HepG2 (cell line): ENCODE data around the gene CHAF1A. TPM values are rescaled to one million over a fixed set of nuclear protein-coding genes. Genes with fewer than 3 reads are reported as not detected.

Source experiments
- ASH2L ChIP-seq: fragments of 300-600, 200-600 bp; sonication (generic); IDR thresholded peaks from 2 replicates; pipeline ENCODE4 v1.7.0; 2017; ENCODE audit warnings: low read depth, mild to moderate bottlenecking, moderate library complexity, mixed read lengths, low read length; ENCODE audit not compliant: insufficient read length
- FOSL1 ChIP-seq: sonication (generic); formaldehyde crosslinking; IDR thresholded peaks from 2 replicates; pipeline ENCODE4 v1.9.0; 2021; ENCODE audit warnings: missing genetic modification reagents, borderline replicate concordance
- FOXJ3 ChIP-seq: sonication (generic); formaldehyde crosslinking; IDR thresholded peaks from 2 replicates; pipeline ENCODE4 v1.4.0; 2020; ENCODE audit warnings: missing genetic modification reagents, mild to moderate bottlenecking, borderline replicate concordance
- HNF4G ChIP-seq, 2 experiments: sonication (generic) in 1 of 2; formaldehyde crosslinking in 1 of 2; IDR thresholded peaks; 2 replicates each; pipeline versions ENCODE4 v1.4.0 to v1.6.1; 2011 to 2020; ENCODE audit warnings: borderline replicate concordance in 2 of 2, low read depth in 2 of 2, mild to moderate bottlenecking in 2 of 2, low read length in 1 of 2, missing genetic modification reagents in 1 of 2, moderate library complexity in 1 of 2
- MED1 ChIP-seq: sonication (generic); formaldehyde crosslinking; IDR thresholded peaks from 2 replicates; pipeline ENCODE4 v1.4.0; 2020; ENCODE audit warnings: missing genetic modification reagents
- STAT5B ChIP-seq: sonication (generic); formaldehyde crosslinking; IDR thresholded peaks from 2 replicates; pipeline ENCODE4 v1.4.0; 2020; ENCODE audit warnings: missing genetic modification reagents
- ZNF101 ChIP-seq: sonication (generic); formaldehyde crosslinking; IDR thresholded peaks from 2 replicates; pipeline ENCODE4 v1.4.0; 2020; ENCODE audit warnings: mild to moderate bottlenecking, low read depth, missing genetic modification reagents, borderline replicate concordance
- ZNF354B ChIP-seq: sonication (generic); formaldehyde crosslinking; IDR thresholded peaks from 2 replicates; pipeline ENCODE4 v1.8.0; 2022; ENCODE audit warnings: mild to moderate bottlenecking, missing genetic modification reagents
- ZNF552 ChIP-seq: sonication (generic); formaldehyde crosslinking; IDR thresholded peaks from 2 replicates; pipeline ENCODE4 v1.9.0; 2022; ENCODE audit warnings: missing genetic modification reagents, mild to moderate bottlenecking, borderline replicate concordance
- polyA plus RNA-seq, 8 experiments: library from polyadenylated mRNA; depleted of rRNA in 3 of 8; stranded (reverse) in 7 of 8; unstranded in 1 of 8; fragments of >200 nt; fragmentation: Illumina TruSeq in 4 of 8; extraction: Trizol in 4 of 8; gene quantifications; 2 replicates each; pipeline versions ENCODE4 v1.2.1 to v1.2.3, GENCODE V29; 2011 to 2016; ENCODE audit warnings: low read depth in 4 of 8, missing spikeins in 1 of 8, mixed read lengths in 1 of 8; ENCODE audit not compliant: insufficient read depth in 1 of 8
- total RNA-seq, 5 experiments: library from RNA; depleted of rRNA; stranded (reverse); fragments of >200 nt; fragmentation: Illumina TruSeq; extraction: Trizol; gene quantifications; 2 replicates each; pipeline ENCODE4 v1.2.3, GENCODE V29; 2016; ENCODE audit warnings: low read depth in 1 of 5
- TF ChIP-seq, protein P1 (sequence below): sonication (generic); formaldehyde crosslinking; IDR thresholded peaks from 2 replicates; pipeline ENCODE4 v1.5.1; 2020; ENCODE audit warnings: mild to moderate bottlenecking, missing genetic modification reagents, moderate library complexity
- TF ChIP-seq, protein P2 (sequence below): sonication (generic); formaldehyde crosslinking; IDR thresholded peaks from 2 replicates; pipeline ENCODE4 v1.4.0; 2020; ENCODE audit warnings: mild to moderate bottlenecking, missing genetic modification reagents
- TF ChIP-seq, protein P3 (sequence below): sonication (generic); formaldehyde crosslinking; IDR thresholded peaks from 2 replicates; pipeline ENCODE4 v1.4.0; 2020; ENCODE audit warnings: missing genetic modification reagents

CHAF1A gene
- total and polyA plus RNA-seq, 2 of the 13 experiments (the other 11 are each of a cell fraction or from before 2014, with no cell fraction given) = 11.0 to 34.8 TPM

DNA sequence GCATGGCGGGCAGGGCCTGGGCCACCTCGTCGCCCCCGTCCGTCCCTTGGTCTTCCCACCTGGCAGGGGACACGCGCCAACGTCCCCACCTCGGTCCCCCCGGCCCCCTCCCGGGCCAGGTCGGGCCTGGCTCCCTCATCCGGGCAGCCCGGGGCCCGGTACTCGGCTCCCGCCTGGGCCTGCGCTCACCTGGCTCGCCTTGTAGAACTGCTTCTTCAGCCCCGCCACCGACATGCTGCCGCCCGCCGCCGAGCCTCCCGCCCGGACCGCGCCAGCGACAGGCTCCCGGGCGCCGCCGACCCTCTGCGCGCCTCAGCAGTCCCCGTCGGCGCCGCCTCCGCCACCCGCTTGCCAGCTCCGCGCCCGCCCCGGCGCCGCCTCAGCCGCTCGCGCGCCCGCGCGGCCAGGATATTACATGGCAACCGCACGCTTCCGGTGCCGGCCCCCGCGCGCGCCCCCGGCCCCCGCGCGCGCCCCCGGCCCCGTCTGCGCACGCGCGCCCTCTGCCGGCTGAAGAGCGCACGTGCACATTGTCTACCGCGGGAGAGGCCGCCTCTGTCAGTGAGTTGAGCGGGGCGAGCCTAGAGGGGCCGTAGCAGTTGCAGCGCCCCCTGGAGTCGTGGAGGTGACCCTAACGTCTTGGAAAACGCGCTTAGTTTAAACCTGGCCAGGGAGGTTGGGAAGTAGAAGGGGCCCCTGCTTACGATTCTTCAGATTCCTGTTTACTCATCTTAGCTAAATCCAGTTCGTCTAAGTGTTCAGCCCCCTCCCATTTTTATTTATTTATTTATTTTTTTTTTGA, 2.1 kb upstream of the CHAF1A start, which contains the start of gene SH3GL1 (continued):
- TF ChIP-seq ZNF101 (CRISPR knock-in tag) (no peak), STAT5B (CRISPR knock-in tag) (no peak), MED1 (CRISPR knock-in tag) (peak; percentile 76), ZNF552 (CRISPR knock-in tag) (no peak), FOSL1 (CRISPR knock-in tag) (no peak), ASH2L (no peak), FOXJ3 (CRISPR knock-in tag) (no peak), HNF4G (IDR thresholded peaks at IDR 0.05; ENCODE audit: borderline replicate concordance, low read depth, low read length) (no peak), HNF4G (CRISPR knock-in tag; IDR thresholded peaks at IDR 0.05; ENCODE audit: borderline replicate concordance, low read depth) (0 out of 2 replicates have a peak, but pooled peaks have one; percentile 11), ZNF354B (CRISPR knock-in tag) (no peak)
- TF ChIP-seq, protein P1, sequence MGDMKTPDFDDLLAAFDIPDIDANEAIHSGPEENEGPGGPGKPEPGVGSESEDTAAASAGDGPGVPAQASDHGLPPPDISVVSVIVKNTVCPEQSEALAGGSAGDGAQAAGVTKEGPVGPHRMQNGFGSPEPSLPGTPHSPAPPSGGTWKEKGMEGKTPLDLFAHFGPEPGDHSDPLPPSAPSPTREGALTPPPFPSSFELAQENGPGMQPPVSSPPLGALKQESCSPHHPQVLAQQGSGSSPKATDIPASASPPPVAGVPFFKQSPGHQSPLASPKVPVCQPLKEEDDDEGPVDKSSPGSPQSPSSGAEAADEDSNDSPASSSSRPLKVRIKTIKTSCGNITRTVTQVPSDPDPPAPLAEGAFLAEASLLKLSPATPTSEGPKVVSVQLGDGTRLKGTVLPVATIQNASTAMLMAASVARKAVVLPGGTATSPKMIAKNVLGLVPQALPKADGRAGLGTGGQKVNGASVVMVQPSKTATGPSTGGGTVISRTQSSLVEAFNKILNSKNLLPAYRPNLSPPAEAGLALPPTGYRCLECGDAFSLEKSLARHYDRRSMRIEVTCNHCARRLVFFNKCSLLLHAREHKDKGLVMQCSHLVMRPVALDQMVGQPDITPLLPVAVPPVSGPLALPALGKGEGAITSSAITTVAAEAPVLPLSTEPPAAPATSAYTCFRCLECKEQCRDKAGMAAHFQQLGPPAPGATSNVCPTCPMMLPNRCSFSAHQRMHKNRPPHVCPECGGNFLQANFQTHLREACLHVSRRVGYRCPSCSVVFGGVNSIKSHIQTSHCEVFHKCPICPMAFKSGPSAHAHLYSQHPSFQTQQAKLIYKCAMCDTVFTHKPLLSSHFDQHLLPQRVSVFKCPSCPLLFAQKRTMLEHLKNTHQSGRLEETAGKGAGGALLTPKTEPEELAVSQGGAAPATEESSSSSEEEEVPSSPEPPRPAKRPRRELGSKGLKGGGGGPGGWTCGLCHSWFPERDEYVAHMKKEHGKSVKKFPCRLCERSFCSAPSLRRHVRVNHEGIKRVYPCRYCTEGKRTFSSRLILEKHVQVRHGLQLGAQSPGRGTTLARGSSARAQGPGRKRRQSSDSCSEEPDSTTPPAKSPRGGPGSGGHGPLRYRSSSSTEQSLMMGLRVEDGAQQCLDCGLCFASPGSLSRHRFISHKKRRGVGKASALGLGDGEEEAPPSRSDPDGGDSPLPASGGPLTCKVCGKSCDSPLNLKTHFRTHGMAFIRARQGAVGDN (CRISPR knock-in tag) = peak; percentile 73
- TF ChIP-seq, protein P2, sequence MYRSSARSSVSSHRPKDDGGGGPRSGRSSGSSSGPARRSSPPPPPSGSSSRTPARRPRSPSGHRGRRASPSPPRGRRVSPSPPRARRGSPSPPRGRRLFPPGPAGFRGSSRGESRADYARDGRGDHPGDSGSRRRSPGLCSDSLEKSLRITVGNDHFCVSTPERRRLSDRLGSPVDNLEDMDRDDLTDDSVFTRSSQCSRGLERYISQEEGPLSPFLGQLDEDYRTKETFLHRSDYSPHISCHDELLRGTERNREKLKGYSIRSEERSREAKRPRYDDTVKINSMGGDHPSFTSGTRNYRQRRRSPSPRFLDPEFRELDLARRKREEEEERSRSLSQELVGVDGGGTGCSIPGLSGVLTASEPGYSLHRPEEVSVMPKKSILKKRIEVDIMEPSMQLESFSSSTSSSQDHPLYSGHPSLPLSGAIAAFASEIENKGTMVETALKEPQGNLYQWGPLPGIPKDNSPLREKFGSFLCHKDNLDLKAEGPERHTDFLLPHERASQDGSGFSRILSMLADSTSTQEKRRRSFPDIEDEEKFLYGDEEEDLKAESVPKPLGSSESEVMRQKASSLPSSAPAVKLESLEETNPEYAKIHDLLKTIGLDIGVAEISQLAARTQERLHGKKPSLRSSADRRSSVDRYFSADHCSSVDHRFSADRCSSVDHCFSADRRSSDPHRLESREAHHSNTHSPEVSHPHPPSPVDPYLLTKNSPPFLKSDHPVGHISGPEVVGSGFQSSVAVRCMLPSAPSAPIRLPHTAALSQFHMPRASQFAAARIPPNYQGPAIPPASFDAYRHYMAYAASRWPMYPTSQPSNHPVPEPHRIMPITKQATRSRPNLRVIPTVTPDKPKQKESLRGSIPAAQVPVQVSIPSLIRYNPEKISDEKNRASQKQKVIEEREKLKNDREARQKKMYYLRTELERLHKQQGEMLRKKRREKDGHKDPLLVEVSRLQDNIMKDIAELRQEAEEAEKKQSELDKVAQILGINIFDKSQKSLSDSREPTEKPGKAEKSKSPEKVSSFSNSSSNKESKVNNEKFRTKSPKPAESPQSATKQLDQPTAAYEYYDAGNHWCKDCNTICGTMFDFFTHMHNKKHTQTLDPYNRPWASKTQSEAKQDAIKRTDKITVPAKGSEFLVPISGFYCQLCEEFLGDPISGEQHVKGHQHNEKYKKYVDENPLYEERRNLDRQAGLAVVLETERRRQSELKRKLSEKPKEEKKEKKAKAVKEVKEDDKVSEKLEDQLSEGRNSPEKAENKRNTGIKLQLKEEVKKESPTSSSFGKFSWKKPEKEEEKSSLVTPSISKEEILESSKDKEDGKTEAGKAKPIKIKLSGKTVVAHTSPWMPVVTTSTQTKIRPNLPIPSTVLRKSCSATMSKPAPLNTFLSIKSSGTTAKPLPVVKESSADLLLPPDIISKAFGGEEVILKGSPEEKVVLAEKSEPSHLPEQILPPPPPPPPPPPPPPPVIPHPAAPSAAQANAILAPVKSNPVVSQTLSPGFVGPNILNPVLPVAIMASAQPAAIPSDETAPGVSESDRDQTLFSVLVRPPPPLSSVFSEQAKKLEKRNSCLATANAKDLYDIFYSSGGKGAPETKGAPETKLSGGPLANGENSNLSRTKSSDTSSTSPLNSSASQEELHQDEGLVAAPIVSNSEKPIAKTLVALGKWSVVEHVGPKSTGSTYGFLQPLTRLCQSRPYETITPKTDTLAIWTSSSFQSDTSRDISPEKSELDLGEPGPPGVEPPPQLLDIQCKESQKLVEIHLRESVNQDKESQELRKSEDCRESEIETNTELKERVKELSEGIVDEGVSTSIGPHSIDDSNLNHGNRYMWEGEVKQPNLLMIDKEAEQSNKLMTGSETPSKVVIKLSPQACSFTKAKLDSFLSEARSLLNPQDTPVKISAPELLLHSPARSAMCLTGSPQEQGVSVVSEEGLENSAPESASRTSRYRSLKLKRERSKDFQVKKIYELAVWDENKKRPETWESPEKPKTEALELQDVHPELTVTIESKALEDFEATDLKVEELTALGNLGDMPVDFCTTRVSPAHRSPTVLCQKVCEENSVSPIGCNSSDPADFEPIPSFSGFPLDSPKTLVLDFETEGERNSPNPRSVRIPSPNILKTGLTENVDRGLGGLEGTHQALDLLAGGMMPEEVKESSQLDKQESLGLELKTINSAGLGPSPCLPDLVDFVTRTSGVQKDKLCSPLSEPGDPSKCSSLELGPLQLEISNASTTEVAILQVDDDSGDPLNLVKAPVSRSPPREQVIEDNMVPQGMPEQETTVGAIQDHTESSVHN = no peak
- TF ChIP-seq, protein P3, sequence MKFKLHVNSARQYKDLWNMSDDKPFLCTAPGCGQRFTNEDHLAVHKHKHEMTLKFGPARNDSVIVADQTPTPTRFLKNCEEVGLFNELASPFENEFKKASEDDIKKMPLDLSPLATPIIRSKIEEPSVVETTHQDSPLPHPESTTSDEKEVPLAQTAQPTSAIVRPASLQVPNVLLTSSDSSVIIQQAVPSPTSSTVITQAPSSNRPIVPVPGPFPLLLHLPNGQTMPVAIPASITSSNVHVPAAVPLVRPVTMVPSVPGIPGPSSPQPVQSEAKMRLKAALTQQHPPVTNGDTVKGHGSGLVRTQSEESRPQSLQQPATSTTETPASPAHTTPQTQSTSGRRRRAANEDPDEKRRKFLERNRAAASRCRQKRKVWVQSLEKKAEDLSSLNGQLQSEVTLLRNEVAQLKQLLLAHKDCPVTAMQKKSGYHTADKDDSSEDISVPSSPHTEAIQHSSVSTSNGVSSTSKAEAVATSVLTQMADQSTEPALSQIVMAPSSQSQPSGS (CRISPR knock-in tag) = peak; percentile 87
